ENCODE results near the gene MFSD6L. TPM values are rescaled to one million over a fixed set of nuclear protein-coding genes. Genes with fewer than 3 reads are reported as not detected.
A peak's percentile ranks its signal among the peaks of the same experiment; 100 is the strongest.

The MFSD6L gene
- total RNA-seq, 1 donor from 2014 or later, result 0.20 TPM

DNA sequence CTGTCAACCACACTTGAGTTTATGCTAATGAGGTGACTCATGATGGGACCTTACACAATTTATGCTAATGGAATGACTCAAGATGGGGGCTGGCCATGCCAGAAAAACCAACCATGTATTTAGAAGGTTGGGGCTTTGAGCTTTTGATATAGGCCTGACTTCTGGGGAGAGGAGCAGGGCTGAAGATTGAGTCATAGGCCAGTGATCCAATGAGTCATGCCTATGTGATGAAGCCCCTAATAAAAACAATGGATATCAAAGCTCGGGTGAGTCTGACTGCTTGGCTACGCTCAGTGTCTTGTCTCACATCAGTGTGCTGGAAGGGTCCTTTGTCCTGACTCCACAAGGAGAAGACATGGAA is 7.3 kb downstream of the MFSD6L start:
- DNase-seq, result no peak

DNA sequence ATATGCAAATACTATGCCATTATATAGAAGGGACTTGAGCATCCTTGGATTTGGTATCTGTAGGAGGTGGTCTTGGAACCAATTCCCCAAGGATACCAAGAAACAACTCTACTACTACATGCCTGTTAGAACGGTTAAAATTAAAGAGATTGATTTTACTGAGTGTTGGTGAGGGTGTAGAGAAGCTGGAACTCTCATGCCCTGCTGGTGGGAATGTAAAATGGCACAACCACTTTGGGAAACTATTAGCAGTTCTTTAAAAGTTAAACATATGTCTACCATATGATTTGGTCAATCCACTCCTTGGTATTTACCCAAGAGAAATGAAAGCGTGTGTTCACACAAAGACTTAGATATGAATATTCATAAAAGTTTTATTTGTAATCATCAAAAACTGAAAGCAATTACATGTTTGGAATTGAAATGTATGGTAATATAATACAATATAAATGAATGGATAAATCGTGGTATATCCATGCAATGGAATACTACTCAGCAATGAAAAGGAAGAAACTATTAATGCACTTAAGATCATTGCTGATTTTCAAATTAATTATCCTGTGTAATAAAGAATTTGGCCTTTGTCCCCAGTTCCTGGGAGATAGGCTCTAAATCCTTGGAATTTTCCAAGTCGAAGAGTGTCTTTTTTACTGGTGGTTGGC is 7.8 kb downstream of the MFSD6L start:
- DNase-seq, result no peak

GRCh38 chr17:8789743-8790142 is 9.4 kb downstream of the MFSD6L start:
- no peak for DNase-seq

DNA sequence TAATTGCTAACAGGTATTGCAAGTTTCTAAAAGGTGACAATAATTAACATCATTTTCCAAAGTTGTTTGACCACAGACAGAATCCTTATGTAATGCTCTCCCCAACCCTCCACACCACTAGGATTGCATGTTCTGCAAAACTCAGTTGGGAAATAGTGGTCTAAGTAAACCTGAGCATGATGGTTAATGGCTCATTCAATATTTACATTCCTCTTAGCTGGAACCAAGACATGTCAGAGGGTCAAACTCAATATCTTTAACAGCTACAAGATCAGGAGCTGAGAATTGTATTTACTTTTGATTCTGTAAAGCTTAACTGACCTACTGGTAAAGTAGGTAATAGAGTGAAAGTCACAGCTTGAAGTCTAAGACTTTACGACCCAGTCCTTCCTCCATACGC is 10.2 kb downstream of the MFSD6L start:
- DNase-seq, result no peak

DNA sequence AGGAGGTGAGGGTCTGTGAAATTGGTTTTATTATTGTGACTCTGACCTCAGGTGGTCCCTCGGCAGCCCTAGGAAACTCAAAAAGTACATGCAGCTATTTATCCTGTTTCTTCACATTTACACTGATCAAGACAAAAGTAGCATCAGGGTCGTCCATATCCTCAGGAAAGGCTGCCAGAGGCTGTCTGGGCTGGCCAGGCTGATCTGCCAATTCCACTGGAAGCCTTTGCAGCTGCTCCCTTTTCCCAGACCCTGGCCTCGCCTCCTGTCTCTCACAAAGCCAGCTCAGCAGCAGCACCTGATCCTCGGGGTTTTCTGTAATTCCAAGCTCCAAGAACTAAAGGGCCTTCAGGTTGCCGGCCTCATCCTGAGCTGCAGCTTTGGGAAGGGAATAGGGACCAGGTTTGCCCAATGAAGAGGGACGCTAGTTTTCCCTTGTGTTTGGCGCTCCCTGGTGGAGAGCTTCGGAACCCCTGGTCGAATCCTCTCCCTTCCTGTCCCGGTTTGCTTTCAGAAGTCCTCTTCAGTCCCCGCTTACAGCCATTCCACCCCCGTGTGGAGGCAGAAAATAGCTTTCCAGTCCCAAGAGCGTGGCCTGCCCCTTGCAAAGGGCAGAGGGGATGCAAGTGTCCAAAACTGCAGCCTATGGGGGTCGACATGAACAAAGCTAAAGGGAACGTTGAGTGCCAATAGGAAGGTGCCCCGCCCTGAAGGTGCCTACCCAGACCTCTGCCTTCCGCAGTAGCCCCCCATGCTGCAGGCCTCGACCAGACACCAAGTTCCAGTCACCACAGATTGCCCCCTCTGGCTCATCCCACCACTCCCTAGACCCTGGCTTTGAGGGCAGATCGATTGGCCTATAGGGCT is 13.4 kb downstream of the MFSD6L start:
- peak; percentile 30 for DNase-seq

GRCh38 chr17:8782176-8782575 is 17.0 kb downstream of the MFSD6L start:
- no peak for DNase-seq

DNA sequence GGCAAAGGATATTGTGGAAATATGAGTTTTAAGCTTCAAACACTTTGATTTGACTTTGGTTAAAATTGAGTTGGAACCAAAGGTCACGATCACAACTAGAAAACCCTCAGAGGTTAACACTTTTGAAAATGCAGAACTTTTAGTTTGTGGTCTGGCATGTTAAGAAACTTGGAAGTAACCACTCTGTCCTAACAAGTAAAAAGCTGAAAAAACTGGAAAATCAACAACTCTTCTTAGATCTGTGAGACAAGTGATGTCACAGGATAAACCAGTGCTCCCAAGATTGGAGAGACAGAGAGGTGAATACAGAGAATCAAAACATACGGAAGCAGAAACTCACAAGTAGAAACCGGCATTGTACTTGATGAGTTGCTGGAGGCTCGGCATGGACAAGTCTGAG is 17.4 kb downstream of the MFSD6L start:
- no peak for DNase-seq

DNA sequence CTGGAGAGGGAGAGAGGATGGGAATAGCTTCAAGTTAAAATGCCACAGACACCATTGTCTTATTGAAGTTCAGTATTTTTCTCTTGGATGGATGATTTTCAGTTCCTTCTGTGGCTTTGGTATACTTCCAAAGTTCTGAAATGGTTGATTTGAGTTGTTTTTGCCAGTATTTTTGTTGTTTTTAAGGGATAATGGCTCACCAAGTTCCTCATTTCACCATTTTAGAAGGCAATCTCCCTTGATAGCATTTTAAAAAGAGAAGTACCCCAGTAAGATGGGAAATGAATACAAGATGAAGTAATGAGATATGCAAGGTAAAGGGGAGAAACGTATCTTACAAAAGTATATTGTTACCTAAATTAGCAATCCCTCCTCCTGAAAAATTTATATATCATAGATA is 22.3 kb downstream of the MFSD6L start:
- DNase-seq, result no peak

- no peak for DNase-seq
Observed at GRCh38 chr17:8776248-8776647, 22.9 kb downstream of the MFSD6L start.

- no peak for DNase-seq
Observed at GRCh38 chr17:8766731-8767130, 32.4 kb downstream of the MFSD6L start.

- DNase-seq, result no peak
Observed at GRCh38 chr17:8762012-8762411, 37.2 kb downstream of the MFSD6L start.

GRCh38 chr17:8758137-8758596 is 41.0 kb downstream of the MFSD6L start, which contains the start of gene SPDYE4:
Gene SPDYE4, minus strand, starts transcription at chr17:8758546. Its CDS starts 164 bp downstream, at chr17:8758382.
- DNase-seq, result no peak

DNA sequence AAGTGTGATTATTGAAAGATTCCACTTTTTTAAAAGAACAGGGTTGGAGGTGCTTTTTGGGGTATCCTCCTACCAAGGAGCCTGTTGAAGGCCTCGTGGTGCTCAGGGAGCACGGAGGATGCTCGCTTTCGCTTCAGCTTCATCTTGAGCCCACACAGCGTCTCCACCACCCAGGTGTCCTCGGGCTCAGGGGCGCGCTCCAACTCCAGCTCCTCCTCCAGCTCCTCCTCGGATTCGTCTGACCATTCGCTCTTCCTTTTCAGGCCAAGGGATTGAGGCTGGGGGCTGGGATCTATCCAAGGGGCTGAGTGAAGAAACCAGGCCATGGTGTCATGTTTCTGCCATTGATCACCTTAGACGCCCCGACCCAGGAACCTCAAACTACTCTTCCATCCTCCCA is 42.0 kb downstream of the MFSD6L start:
- DNase-seq, result no peak

- no peak for DNase-seq
Observed at GRCh38 chr17:8755590-8756255, 43.4 kb downstream of the MFSD6L start.

DNA sequence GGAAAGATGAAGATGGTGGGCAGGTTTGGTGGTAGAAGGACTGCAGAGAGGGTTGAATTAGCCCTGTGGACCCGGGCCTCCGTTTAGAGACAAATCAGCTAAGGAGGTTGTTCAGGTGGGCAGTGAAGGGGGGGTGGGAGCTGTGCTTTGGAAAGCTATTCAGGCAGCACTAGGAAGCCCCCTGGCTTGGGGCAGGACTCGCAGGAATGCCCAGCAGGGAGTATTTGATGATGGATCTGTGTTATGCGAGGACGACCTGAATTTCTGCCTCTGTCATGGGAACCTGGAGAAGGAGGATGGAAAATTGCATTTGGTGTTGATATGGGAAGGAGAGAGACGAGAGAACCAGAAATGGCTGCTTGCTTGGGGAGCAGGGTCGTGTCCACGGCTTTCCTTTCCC is 44.3 kb downstream of the MFSD6L start:
- DNase-seq, result no peak

DNA sequence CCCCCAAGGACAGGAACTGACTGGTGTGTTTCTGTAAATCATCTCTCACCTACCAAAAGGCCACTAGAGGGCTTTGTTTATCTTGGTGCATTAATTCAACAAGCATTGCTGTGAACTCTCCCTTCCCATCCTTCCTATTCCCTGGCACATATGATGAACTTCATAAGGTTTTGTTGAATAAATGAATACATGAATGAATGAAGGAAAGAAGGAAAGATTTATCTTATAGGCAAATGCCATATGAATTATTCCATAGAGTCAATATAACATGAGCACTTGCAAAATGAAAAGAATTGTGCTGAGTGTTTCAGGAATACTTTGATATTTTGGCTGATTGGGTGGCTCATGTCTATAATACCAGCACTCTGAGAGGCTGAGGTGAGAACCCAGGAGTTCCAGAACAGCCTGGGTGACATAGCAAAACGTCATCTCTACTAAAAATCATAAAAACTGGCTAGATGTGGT is 45.2 kb downstream of the MFSD6L start:
- no peak for DNase-seq

DNA sequence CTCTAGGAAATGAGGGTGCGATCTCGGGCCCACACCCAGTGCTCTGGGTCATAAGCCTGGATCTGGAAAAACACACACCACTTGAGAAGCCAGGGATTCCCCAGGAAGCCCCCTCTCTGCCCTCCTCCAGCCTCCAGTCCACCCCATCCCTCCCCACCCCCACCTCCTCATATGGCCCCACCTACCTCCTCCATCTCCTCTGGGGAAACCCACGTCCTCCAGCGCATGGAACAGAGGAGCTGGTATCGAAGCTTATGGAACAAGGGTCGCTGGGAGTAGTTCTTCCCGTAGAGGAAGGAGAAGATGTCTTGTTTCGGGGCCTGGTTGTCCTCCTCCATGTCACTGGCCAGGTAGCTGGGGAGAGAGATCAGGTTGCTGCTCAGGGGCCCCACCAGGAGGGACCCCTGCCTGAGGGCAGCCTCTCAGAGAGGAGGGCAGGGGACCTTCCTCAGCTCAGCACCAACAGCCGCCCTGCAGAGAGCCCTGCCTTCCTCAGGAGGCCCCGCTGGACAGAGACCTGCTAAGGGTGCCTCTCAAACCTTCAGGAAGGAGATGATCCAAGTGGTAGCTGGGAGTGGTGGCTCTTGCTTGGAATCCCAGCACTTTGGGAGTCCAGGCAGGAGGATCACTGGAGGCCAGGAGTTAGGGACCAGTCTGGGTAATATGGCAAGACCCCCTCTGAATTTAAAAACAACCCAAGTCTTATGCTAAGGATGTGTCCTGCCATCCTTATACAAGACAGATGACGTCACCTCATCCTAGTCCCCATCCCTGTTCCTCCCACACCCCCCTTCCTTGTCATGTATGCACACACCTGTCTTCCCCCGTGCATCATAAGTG is 45.8 kb downstream of the MFSD6L start:
- DNase-seq, result no peak

DNA sequence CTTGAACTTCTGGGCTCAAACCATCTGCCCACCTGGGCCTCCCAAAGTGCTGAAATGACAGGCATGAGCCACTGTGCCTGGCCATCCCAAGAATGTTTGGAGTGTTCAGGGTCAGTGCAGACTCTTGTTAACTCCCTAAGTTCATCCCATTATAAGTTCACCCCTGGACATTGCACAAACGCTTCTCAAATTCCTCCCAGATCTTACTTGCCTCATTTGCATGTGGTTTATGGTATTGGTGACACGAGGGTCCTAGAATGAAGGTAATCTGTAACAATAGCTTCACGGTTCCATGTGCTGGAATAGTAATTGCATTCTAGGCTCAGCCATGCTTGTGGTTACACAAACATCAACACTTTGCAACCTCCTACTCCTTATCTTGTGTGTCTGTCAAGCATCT is 49.5 kb downstream of the MFSD6L start:
- no peak for DNase-seq

DNA sequence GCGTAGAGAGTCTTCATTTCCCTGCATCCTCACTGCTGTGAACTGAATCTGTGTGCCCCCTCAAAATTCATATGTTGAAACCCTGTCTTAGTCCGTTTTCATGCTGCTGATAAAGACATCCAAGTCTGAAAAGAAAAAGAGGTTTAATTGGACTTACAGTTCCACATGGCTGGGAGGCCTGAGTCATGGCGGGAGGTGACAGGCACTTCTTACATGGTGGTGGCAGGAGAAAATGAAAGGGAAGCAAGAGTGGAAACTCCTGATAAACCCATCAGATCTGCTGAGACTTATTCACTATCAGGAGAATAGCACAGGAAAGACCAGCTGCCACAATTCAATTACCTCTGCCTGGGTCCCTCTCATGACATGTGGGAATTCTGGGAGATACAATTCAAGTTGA is 51.4 kb downstream of the MFSD6L start:
- DNase-seq, result no peak

Data from skin of body (tissue), 2 donors.